ENCODE data around the gene GTSE1. TPM values are rescaled to one million over a fixed set of nuclear protein-coding genes. Genes with fewer than 3 reads are reported as not detected.

GTSE1 gene
- total RNA-seq, 1 experiment from 2014 or later: 42.6 TPM

DNA sequence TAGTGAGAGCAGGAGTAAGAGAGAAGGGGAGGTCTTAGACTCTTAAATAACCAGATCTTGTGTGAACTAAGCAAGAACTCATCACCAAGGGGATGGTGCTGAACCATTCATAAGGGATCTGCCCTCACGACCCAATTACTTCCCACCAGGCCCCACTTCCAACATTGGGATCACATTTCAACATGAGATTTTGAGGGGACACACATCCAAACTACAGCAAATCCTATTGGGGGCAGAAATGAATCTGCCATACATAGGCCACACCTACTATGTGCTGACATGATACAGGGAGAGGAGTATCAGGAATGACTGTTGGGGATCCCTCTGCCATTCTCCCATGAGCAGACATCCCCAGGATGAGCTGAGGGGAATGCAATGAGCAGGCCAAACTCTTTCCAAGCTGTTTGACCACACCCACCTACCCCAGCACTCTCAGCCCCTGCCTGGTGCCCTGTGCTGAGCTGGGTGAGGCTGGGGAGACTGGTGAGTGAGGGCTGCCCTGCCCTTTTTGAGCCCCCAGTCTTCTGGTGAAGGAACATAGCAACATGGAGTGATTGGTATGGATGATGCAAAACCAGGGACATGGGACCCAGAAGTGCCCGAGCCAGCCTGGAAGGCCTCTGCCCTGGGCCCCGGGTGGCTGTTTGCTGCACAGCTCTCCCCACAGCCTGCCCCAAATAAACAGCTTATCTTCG lies 1.2 kb upstream of the GTSE1 start:
- H2BK12ac ChIP-seq (ENCODE audit: insufficient read length, low read depth, low read length): no peak overlapping the region
- no CpG with 5 or more reads among the region's 4 CpGs for WGBS (ENCODE audit: extremely low coverage, insufficient read length, low lambda C conversion rate)
- H3K79me2 ChIP-seq (ENCODE audit: insufficient read depth, low read length): no peaks in the 10 kb centered on the region; the same call in 1 of the 2 replicates
- no peak overlapping the region for H4K91ac ChIP-seq (ENCODE audit: insufficient read length, low read depth, low read length)
- no peak overlapping the region for H2AK5ac ChIP-seq (ENCODE audit: insufficient read length, low read length)
- H3K27me3 Mint-ChIP-seq (ENCODE audit: low read depth): no peaks in the 10 kb centered on the region
- no peak overlapping the region for H4K8ac ChIP-seq (replicated peaks; ENCODE audit: insufficient read length, low read depth, low read length)
- H2BK15ac ChIP-seq (ENCODE audit: low read depth, low read length): no peak overlapping the region
- H3K56ac ChIP-seq (ENCODE audit: insufficient read length, low read depth, low read length): no peak overlapping the region
- H3K9ac ChIP-seq (ENCODE audit: extremely low read depth, insufficient read length, low read length): no peak overlapping the region
- H2AFZ ChIP-seq (ENCODE audit: low read length): no peak overlapping the region
- no peak overlapping the region for H2BK20ac ChIP-seq (ENCODE audit: low read depth, low read length, poor library complexity, severe bottlenecking)
- no peak overlapping the region for H2BK120ac ChIP-seq (ENCODE audit: low read depth, low read length, poor library complexity, severe bottlenecking)
- no peaks in the 10 kb centered on the region for H3K9me3 Mint-ChIP-seq
- H3K79me1 ChIP-seq (ENCODE audit: insufficient read depth, low read depth, low read length, poor library complexity, severe bottlenecking): no peaks in the 10 kb centered on the region
- peaks cover 10 to 33% (median 30%) of the 10 kb centered on the region in 3 experiments; a peak in 6 of 7 replicates for H3K36me3 Mint-ChIP-seq (ENCODE audit: insufficient read depth in 1 of 3, low read depth in 3 of 3)
- H3K23ac ChIP-seq (ENCODE audit: insufficient read length, low read depth, low read length): no peak overlapping the region
- H3T11ph ChIP-seq (ENCODE audit: low read length): no peak overlapping the region
- no peaks in the 10 kb centered on the region for H4K20me1 ChIP-seq (ENCODE audit: control insufficient read depth, insufficient read depth, insufficient read length)
- H2BK5ac ChIP-seq (ENCODE audit: insufficient read length, low read length): no peak overlapping the region
- H3K9me3 ChIP-seq (ENCODE audit: control insufficient read depth, low read depth, low read length): no peaks in the 10 kb centered on the region
- H3K27ac ChIP-seq (ENCODE audit: insufficient read length, low read depth, low read length): no peak overlapping the region
- no peak for DNase-seq
- H3K4me3 Mint-ChIP-seq: peak overlapping the region; percentile 84 to 92
- no peaks in the 10 kb centered on the region for H3K27me3 ChIP-seq (ENCODE audit: insufficient read depth, low read length)
- H4K5ac ChIP-seq (ENCODE audit: insufficient read length, low read depth, low read length): no peak overlapping the region
- H3K4ac ChIP-seq (ENCODE audit: low read depth, low read length): no peak overlapping the region
- peaks cover 9% of the 10 kb centered on the region for H3K23me2 ChIP-seq (ENCODE audit: insufficient read length, low read depth, low read length, poor library complexity, severe bottlenecking)
- H3K18ac ChIP-seq (ENCODE audit: insufficient read length, low read depth, low read length): no peak overlapping the region
- peak overlapping the region in 2 of 3 experiments; percentile 76 to 96; a peak in 2 of 7 replicates for H3K27ac Mint-ChIP-seq
- no peaks in the 10 kb centered on the region for H3K4me1 ChIP-seq (ENCODE audit: insufficient read depth, low read length)
- peak overlapping the region; percentile 91 for H3K4me2 ChIP-seq (ENCODE audit: insufficient read depth, insufficient read length, low read length)
- peaks cover 23% of the 10 kb centered on the region in 2 experiments for H3K4me1 Mint-ChIP-seq
- TF ChIP-seq, protein P1, sequence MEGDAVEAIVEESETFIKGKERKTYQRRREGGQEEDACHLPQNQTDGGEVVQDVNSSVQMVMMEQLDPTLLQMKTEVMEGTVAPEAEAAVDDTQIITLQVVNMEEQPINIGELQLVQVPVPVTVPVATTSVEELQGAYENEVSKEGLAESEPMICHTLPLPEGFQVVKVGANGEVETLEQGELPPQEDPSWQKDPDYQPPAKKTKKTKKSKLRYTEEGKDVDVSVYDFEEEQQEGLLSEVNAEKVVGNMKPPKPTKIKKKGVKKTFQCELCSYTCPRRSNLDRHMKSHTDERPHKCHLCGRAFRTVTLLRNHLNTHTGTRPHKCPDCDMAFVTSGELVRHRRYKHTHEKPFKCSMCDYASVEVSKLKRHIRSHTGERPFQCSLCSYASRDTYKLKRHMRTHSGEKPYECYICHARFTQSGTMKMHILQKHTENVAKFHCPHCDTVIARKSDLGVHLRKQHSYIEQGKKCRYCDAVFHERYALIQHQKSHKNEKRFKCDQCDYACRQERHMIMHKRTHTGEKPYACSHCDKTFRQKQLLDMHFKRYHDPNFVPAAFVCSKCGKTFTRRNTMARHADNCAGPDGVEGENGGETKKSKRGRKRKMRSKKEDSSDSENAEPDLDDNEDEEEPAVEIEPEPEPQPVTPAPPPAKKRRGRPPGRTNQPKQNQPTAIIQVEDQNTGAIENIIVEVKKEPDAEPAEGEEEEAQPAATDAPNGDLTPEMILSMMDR (conservative IDR thresholded peaks at IDR 0.05): no peak
- no peak overlapping the region for H3K14ac ChIP-seq (ENCODE audit: insufficient read depth, low read length)

Measured in H9 (cell line).